KG1 (cell line): ENCODE results near the gene MIER2.

Experiments used
- DNase-seq: peaks from one replicate; lab custom pipeline; 2025; lab: John Stamatoyannopoulos, UW

MIER2 gene

DNA sequence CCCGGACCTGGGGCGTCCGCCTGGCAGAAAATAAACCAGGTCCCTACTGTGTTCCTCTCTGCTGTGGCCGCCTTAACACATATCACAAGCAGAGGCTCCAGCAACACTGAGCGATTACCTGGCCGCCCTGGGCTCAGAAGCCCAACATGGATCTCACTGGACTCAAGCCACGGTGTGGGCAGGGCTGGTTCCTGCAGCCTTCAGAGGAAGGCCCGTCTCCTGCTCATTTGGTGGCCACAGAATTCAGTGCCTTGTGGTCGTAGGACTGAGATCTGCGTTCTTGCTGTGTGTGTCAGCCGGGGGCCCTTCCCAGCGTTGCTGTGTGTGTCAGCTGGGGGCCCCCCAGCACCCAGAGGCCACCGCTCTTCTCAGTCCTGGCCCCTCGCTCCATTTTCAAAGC is 34.1 kb upstream of the MIER2 start:
- DNase-seq = no peak

DNA sequence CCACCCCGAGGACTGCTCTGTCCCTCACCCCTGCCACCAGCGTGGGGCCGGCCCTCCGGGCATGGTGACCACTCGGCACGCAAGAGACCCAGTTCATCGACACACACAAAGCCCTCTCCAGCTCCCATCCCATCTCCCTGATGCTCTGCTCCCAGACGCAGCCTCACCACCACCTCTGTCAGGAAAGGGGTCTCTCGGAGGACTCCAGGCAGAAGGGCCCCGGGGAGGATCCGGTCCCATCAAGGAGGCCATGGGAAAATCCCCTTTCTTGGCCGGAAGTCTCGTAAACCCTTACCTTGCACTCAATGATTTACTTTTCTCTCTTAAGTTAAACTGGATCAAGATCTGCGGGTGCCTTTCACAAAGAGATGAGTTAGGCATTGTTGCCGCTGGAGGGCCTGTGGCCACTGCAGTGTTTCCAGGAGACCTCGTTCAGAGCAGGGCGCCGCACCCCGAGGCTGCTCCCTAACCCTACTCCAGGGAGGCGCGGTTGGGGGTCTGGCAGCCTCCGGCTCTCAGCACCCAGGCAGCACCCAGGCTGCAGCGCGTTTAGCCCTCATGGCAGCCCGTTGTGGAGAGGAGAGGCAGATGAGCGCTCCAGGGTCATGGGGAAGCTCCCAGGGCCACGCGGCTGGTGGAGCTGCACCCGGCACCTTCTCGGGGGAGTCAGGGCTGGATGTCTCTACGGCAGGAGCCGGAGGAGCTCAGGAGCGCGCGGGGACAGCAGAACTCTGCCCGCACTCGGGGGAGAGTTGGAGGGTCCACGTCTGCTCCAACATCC is 33.4 kb upstream of the MIER2 start:
- no peak for DNase-seq

DNA sequence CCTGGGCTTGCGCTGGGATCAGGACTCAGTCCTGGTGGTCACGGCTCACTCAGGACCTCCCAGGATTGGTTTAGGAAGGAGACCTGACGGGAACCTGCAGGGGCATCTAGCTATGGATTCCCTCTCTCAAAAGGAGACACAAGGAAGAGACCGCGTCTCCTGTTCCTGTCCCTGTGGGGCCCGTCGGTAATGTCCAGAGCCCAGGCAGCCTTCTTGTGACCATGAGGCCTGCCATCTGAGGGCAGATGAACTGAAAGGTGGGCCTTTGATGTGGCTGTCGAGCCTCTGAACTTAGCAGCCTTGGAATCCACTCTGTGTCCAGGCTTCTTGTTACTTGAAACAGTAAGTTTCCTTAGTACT is 31.5 kb upstream of the MIER2 start:
- no peak for DNase-seq

DNA sequence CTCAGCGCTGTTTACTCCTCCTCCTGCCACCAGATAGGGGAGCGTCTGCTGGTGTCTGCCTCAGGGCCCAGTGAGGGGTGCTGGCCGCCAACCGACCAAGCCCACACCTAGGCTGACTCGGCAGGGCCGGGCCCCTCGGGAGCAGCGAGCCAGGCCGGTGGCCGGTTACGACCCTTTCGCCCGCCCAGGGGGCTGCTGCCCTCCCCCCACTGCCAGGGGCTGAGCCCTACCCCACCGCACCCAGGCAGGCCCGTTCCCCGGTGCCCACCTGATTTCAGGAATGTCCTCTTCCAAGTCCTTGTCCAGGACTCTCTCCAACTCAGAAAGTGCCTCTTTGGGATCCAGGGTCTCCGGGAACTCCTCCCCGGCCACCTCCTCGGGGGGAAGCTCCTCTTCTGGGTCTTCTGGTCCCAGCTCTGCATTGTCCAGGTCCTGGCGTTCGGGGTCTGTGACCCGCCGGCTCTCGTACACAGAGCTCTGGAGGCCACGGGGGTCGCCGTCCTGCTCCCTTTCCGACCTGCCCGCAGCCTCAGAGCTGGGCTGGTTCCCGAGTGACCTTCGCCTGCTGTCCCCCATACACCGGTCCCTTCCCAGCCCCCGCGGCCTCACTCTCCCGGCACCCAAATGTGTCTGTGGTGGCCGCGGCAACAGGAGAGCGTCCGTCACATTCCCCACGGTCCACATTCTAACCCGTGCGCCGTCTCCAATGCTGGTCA is 31.0 kb upstream of the MIER2 start:
- no peak for DNase-seq

DNA sequence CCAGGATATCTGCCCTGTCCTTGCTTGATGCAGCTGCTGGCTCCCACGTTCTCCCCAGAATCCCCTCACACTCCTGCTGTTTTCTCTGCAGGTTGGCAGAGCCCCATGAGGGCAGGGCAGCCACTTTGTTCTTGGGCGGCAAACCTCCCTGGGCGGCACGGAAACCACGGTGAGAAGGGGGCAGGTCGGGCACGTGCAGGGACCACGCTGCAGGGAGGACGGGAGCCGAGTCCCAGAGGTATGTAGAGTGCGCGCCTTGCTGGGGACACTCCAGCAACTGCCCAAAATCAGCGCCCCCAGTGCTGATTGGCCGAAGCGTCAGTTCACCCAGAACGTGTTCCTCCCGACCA is 30.3 kb upstream of the MIER2 start:
- DNase-seq = no peak

DNA sequence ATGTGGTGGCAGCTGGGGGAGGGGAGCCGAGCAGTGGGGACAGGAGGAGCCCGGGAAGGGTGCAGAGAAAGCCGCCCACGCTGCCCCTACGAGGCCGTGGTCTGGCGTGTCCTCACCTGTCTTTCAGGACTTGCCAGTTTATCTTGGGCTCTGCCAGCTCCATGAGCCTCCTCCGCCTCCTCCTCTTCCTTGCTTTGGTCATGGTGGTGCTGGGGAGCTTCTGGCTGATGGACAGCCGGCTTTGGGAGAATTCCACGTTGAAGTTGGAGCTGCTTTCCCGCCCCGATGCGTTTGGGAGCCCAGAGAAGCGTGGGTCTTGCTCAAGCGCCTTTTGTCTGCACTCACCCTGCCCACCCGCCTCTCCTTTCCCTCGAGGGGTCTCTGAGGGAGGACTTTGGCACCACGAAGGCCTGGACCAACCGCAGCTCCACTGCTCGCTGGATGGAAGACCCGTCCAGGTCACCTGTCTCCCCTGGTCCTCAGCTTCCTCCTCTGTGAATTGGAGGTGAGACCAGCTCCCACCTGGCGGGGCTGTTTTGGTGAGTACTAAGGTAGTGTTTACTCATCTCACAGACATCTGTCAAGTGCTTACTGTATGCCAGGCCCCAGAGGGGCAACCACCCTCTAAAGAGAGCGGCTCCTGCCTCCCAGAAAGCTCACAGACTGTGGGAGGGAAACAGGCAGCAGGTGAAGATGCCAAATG is 29.7 kb upstream of the MIER2 start:
- no peak for DNase-seq

DNA sequence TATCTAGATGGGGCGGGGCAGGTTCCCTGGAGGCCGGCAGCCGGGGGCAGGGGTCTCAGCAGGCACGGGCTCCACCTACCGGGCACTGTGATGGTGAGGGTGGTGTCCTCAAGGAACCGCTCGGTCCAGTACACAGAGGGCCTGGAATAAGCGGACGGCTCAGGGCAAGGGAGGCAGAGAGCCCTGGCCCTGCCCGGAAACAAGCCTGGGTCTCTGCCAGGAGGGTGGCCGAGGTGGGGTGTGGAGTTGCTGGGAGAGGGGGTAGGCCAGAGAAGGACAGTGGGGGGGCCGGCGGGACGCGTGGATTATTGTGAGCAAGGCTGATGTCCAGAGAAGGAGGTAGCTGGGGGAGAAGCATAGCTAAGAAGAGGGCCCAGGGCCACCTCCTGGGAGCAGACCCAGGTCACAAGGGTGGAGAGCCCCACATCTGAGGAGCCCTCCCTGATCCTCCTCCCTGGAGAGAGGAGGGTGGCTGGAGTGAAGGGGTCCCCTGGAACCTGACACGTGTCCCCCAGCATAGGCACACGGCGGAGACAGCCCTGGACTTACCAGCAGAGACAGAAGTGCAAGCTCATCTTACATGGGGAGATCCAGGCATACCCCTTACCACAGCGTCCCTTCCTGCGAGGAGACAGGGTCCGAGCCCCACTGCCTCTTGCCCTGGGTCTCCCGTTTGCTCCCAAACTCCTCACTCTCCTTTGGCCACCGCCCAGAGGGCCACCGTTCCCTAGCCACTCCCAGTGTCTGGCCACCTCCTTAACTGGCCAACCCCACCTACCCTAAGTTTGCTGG is 29.0 kb upstream of the MIER2 start:
- DNase-seq = no peak

DNA sequence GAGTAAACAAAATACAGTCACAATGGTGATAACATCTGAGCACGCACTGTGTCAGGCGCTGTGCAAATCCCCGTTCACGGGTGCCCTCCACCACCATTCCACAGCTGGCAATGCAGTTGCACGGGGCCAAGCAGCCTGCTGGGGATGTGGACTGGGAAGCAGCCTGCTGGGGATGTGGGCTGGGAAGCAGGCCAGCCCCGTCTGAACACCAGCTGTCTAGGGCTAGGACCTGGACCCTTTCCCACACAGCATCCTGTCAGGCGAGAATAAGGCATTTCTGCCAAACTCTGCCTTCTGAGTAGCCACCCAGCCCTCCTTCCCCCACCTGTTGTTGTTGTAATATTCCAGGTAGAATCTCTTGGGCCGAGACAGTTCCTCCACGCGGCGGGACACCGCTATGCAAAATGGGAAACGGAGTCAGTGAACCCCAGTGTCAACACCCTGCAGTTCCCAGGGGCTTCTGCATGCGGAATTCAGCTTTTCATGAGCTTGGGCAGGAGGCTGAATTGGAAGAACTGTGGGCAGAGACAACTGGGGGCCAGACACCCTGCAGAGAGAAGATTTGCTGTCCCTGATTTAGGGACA is 27.8 kb upstream of the MIER2 start:
- DNase-seq = no peak

DNA sequence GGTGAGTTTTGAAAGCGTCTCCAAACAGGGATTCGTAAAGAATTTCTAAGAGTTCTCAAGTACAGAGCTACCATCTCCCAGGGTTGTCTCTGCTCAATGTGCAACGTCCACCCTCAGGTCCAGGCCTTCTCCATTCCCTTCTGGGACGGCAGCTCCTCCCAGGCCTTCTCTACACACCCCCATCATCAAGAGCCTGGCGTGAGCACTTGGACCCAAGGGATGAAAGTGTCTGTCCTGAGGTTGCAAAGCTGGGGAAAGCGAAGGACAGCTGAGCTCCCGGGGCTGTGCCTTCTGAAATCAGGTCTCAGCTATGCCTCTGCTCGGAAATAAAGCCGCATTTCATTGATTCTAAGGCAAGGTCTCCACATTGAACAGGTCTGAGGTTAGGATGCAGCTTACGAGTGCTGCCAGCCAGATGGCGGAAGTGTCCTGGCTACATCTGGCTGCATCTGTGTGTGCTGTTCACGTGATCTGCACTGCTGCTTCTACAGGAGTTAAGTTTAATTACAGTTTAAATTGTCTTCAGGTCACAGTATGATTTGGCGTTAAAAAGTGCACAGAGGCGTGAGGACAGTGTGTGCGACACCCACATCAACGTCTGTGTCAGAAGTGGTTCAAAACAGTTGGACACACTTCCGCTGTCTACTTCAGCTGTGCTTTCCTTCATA is 27.0 kb upstream of the MIER2 start:
- DNase-seq = no peak

DNA sequence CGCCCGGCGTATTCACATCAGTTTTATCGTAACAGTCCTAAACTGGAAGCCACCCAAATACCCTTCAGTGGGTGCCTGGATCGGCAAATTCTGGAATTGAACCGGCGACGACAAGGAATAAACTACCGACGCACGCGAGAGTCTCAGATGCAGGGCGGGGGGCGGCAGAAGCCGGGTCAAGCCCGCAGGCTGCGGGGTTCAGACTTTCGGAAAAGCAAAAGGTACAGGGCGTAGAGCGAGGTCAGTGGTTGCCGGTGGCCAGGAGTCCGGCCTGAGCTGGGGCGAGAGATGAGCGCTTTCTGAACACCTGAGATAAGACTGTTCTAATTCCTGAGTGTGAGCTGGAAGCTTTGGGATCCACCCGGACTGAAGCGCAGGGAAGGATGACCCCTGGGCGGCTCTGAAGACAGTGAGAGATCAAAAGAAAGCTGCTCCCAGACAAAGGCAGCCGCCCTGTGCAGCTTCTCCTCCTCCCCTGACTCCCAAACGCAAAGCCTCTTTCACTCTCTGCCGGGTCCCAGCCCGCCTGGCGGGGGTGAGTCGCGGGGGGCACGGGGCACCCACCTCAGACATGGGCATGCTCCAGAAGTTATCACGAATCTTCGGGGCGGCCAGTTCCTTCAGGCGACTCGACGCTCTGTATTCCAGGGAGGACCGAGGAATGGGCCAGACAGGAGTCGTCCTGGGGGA is 26.2 kb upstream of the MIER2 start:
- no peak for DNase-seq

DNA sequence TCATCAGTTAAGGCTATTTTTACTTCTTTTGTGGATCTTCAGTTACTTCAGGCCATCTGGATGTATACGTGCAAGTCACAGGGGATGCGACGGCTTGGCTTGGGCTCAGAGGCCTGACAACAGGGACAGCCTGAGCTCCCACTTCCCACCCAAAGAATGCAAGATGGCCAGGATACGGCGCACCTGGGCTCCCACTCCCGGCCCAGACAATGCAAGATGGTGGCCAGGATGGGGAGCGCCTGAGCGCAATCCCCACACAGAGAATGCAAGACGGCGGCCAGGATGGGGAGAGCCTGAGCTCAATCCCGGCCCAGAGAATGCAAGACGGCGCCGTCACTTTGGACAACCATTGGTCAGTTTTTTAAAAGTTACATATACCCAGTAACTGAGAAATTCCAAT is 25.3 kb upstream of the MIER2 start:
- no peak for DNase-seq

DNA sequence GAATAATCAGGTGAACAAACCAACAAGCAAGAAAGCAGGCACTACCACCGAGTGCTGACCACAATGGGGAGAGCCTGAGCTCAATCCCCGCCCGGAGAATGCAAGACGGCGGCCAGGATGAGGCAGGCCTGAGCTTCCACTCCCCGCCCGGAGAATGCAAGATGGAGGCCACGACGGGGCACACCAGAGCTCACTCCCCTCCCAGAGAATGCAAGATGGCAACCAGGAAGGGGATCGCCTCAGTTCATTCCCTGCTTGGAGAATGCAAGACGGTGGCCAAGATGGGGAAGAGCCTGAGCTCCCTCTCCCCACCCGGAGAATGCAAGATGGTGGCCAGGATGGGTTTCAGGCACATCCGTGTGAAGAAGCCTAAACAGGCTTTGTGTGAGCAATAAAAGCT is 24.7 kb upstream of the MIER2 start:
- DNase-seq = no peak

DNA sequence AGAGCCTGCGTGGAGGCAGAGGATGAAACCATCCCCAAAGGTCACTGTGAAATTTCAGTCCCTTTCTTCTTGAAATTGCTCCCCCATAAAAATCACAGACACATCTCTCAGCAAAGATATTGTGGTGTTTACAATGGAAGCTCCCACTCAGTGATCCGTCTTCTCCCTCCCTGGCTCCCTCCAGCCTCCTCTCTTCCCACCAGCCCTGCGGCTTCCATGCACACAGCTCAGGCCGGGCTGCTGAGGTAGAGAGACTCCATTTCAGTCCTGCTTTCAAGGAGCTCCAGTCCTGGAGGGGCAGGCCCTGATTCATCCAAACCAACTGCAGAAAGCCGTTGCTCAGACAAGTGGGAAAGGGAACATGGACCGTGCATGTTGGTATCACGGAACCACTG is 24.0 kb upstream of the MIER2 start:
- no peak for DNase-seq

DNA sequence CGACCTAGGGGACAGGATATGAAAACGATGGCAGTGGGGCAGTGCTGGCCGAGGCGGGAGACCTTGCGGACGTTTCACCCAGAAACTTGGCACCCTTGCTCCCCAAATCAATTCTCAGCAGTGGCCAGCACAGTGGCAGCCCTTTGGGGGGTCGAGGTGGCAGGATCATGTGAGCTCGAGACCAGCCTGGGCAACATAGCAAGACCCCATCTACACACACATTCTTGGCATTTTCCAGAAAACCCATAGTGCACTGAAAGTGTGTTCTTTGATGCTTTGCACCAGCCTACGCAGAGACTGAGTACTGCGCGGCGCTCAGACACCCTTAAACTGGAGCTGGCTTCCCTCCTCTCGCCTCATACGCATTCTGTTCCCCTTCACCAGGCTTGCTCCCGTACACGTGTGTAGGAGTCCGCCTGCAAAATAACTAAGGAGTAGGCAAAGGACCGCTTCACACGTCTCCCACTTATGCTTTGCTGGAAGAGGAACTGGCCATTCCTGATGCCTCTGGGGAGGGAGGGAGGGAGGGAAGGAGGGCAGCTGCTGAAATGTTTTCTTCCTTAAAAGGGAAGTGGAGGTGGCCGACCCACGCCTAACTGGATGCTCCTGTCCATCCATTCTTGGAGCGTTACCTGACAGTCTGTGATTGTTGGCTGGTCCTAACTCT is 23.5 kb upstream of the MIER2 start:
- DNase-seq = no peak

DNA sequence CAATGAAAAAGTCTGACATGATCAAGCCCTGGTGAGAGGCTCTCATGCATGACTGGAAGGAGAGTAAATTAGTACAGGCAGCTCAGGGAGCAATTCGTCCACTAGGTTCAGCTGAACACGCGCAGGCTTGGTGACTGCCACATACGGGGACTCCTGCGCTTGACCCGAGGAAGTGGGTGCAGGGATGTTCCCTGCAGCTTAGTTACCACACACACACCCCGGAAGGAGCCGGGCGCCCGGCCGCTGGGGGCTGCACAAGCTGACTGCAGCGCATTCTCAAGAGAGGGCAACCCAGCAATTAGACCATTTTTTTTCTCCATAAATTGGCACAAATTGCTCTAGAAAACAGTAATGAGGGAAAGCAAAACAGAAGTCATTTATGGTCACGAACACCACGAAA is 23.0 kb upstream of the MIER2 start:
- no peak for DNase-seq

DNA sequence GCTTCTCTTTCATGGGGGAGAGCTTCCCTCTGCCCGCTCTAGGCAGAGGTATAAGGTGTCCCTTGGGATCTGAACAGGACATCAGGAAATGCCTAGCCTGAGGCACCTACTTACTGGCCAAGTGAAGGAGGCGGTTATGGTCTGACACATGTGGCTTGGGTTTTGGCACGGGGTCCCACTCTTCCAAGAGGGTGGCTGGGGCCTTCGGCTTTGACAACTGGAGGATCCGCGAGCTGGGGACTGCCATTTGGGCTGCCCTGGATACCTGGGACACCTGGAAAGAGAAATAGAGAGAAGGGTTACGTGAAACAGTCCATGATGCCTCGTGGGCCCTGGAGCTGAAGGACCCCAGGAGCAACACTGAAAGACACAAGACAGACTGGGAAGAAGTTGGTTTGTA is 22.4 kb upstream of the MIER2 start:
- no peak for DNase-seq

DNA sequence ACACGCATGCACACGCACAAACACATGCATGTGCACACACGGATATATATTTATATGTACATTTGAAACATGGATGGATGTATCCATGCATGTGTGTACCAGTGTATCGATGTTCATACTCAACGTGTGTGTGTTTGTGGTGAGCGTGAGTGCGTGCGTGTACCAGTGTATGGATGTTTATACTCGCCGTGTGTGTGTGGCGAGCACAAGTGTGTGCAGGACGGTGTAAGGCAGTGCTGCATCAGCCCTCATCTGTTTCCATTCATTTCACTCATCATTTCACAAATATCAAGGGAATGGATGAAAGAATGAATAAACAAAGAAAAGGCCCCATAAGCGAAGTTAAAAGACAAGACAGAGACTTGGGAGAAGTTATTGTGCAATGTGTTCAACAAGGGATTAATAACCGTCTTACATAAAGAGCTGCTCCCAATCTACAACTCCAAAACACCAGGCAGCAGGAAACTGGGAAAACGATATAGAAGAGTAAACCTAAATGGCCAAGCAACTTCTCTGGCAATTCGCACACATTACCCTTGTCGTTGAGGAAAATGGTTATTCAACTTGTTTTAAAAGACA is 21.7 kb upstream of the MIER2 start:
- DNase-seq = no peak

DNA sequence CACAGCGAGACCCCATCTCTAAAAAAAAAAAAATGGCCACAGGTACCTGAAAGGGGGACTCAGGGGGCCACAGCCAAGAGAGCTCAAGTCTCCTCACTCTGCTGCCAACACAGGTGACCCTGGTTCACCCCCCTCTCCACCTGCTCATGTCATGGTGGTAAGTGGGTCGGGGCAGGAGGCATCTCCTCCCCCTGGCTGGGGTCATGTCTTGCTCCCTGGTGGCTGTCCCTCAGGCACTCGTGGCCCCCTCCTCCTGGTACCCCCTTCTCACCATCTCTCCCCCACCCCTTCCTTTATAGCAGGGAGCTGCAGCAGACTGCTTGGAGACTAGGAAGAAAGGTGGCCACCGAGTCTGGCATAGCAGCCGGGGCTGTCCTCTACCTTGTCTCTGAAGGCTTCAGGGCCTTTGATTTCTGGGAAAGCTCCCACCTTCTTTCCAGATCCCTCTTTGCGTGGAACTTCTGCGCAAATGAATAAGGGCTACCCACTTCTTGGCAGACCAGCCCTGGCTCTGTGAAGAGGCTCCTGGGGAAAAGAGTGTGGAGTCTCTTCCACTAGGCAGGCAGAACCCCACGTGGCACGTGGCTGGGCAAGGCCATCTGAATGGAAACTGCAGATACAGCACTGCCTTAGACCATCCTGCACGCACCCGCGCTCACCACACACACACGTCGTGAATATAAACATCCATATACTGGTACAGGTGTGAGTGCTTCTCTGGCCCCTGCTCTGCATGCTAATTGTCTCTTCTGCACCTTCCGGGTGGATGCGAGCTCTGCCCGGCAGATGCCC is 20.1 kb upstream of the MIER2 start:
- no peak for DNase-seq

DNA sequence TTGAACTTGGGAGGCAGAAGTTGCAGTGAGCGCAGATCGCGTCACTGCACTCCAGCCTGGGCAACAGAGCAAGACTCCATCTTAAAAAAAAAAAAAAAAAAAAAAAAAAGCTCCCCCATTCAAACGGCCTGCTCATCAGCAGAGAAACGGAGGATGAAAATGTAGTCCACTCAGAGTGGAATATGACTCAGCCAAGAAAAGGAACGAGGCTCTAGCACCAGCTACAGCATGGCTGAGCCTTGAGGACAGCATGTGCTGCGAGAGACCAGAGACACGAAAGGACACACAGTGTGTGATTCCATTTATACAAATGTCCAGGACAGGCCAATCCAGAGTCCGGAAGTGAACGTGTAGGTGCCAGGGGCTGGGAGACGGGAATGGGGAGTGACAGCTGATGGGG is 18.1 kb upstream of the MIER2 start:
- DNase-seq = no peak
